ENCODE measurements around the gene ARHGAP12.

Gene ARHGAP12

GRCh38 chr10:31757831-31758230 lies 170.8 kb downstream of the ARHGAP12 start:
- no peaks in the 10 kb centered on the region for H3K9me3 ChIP-seq (ENCODE audit: low read length)
- no peaks in the 10 kb centered on the region for H3K36me3 ChIP-seq (ENCODE audit: insufficient read depth, low read length)
- no peak overlapping the region for H2AFZ ChIP-seq (ENCODE audit: low read depth, low read length)
- H3K4me3 ChIP-seq (ENCODE audit: low read length) = no peak overlapping the region
- H3K4me1 ChIP-seq (ENCODE audit: insufficient read depth, low read length) = peaks cover 17% of the 10 kb centered on the region
- no peaks in the 10 kb centered on the region for H3K27me3 ChIP-seq (ENCODE audit: insufficient read depth, low read length)

GRCh38 chr10:31757386-31757791 lies 171.2 kb downstream of the ARHGAP12 start:
- H3K36me3 ChIP-seq (ENCODE audit: insufficient read depth, low read length) = no peaks in the 10 kb centered on the region
- H3K27me3 ChIP-seq (ENCODE audit: insufficient read depth, low read length) = no peaks in the 10 kb centered on the region
- H3K9me3 ChIP-seq (ENCODE audit: low read length) = no peaks in the 10 kb centered on the region
- no peak overlapping the region for H3K4me3 ChIP-seq (ENCODE audit: low read length)
- no peak overlapping the region for H2AFZ ChIP-seq (ENCODE audit: low read depth, low read length)
- H3K4me1 ChIP-seq (ENCODE audit: insufficient read depth, low read length) = peaks cover 17% of the 10 kb centered on the region

- H2AFZ ChIP-seq (ENCODE audit: low read depth, low read length) = no peak overlapping the region
- H3K9me3 ChIP-seq (ENCODE audit: low read length) = no peaks in the 10 kb centered on the region
- H3K36me3 ChIP-seq (ENCODE audit: insufficient read depth, low read length) = no peaks in the 10 kb centered on the region
- no peaks in the 10 kb centered on the region for H3K27me3 ChIP-seq (ENCODE audit: insufficient read depth, low read length)
- peaks cover 17% of the 10 kb centered on the region for H3K4me1 ChIP-seq (ENCODE audit: insufficient read depth, low read length)
- H3K4me3 ChIP-seq (ENCODE audit: low read length) = no peak overlapping the region
Measured at GRCh38 chr10:31756729-31757110, 171.9 kb downstream of the ARHGAP12 start.

- peaks cover 17% of the 10 kb centered on the region for H3K4me1 ChIP-seq (ENCODE audit: insufficient read depth, low read length)
- no peak overlapping the region for H3K4me3 ChIP-seq (ENCODE audit: low read length)
- H3K27me3 ChIP-seq (ENCODE audit: insufficient read depth, low read length) = no peaks in the 10 kb centered on the region
- no peaks in the 10 kb centered on the region for H3K9me3 ChIP-seq (ENCODE audit: low read length)
- no peak overlapping the region for H2AFZ ChIP-seq (ENCODE audit: low read depth, low read length)
- no peaks in the 10 kb centered on the region for H3K36me3 ChIP-seq (ENCODE audit: insufficient read depth, low read length)
Measured at GRCh38 chr10:31756101-31756728, 172.4 kb downstream of the ARHGAP12 start.
